ENCODE results near the gene EGLN1. TPM values are rescaled to one million over a fixed set of nuclear protein-coding genes. Genes with fewer than 3 reads are reported as not detected.

EGLN1 gene
- total and polyA plus RNA-seq, 4 donors, result 49.7 to 84.7 (median 65.6) TPM

- no peak for DNase-seq (ENCODE audit: low read depth in 4 of 6, low spot score in 6 of 6)
- H3K4me1 ChIP-seq (ENCODE audit: control insufficient read depth, insufficient read depth, low read length), result peaks cover 16% of the 10 kb centered on the region
- peak overlapping the region; percentile 83 for H3K4me3 ChIP-seq (ENCODE audit: low read depth, low read length)
Measured at GRCh38 chr1:231418101-231418740, 3.9 kb downstream of the EGLN1 start.

GRCh38 chr1:231417513-231417912 lies 4.6 kb downstream of the EGLN1 start:
- Histone ChIP-seq H3K27me3 (ENCODE audit: control insufficient read depth, insufficient read depth, low read length) (no peaks in the 10 kb centered on the region), H3K9me3 (ENCODE audit: control insufficient read depth, insufficient read depth, low read length) (no peaks in the 10 kb centered on the region), H3K27ac (ENCODE audit: low read depth, low read length) (peak overlapping the region; percentile 25), H3K4me3 (ENCODE audit: low read depth, low read length) (peak overlapping the region; percentile 83), H3K4me1 (ENCODE audit: control insufficient read depth, insufficient read depth, low read length) (peaks cover 16% of the 10 kb centered on the region), H3K36me3 (ENCODE audit: control insufficient read depth, insufficient read depth, low read length) (peaks cover 5% of the 10 kb centered on the region)
- WGBS (ENCODE audit: insufficient coverage), result 14% methylated on average over 1 of the region's 2 CpGs
- no peak for DNase-seq (ENCODE audit: low read depth in 4 of 6, low spot score in 6 of 6)

More at GRCh38 chr1:231418101-231418740, 3.9 kb downstream of the EGLN1 start:
- Histone ChIP-seq H3K36me3 (ENCODE audit: control insufficient read depth, insufficient read depth, low read length) (peaks cover 5% of the 10 kb centered on the region), H3K27ac (ENCODE audit: low read depth, low read length) (no peak overlapping the region), H3K27me3 (ENCODE audit: control insufficient read depth, insufficient read depth, low read length) (no peaks in the 10 kb centered on the region), H3K9me3 (ENCODE audit: control insufficient read depth, insufficient read depth, low read length) (no peaks in the 10 kb centered on the region)
- no CpG with 5 or more reads among the region's 4 CpGs for WGBS (ENCODE audit: insufficient coverage)

GRCh38 chr1:231416901-231417300 lies 5.2 kb downstream of the EGLN1 start:
- no peak for DNase-seq (ENCODE audit: low read depth in 4 of 6, low spot score in 6 of 6)
- no CpG with 5 or more reads among the region's 1 CpG for WGBS (ENCODE audit: insufficient coverage)
- peak overlapping the region; percentile 25 for H3K27ac ChIP-seq (ENCODE audit: low read depth, low read length)
- peak overlapping the region; percentile 83 for H3K4me3 ChIP-seq (ENCODE audit: low read depth, low read length)
- H3K36me3 ChIP-seq (ENCODE audit: control insufficient read depth, insufficient read depth, low read length), result peaks cover 5% of the 10 kb centered on the region
- no peaks in the 10 kb centered on the region for H3K27me3 ChIP-seq (ENCODE audit: control insufficient read depth, insufficient read depth, low read length)
- no peaks in the 10 kb centered on the region for H3K9me3 ChIP-seq (ENCODE audit: control insufficient read depth, insufficient read depth, low read length)
- peaks cover 16% of the 10 kb centered on the region for H3K4me1 ChIP-seq (ENCODE audit: control insufficient read depth, insufficient read depth, low read length)

- Histone ChIP-seq H3K4me1 (ENCODE audit: control insufficient read depth, insufficient read depth, low read length) (peaks cover 16% of the 10 kb centered on the region), H3K9me3 (ENCODE audit: control insufficient read depth, insufficient read depth, low read length) (no peaks in the 10 kb centered on the region), H3K27me3 (ENCODE audit: control insufficient read depth, insufficient read depth, low read length) (no peaks in the 10 kb centered on the region), H3K4me3 (ENCODE audit: low read depth, low read length) (no peak overlapping the region), H3K36me3 (ENCODE audit: control insufficient read depth, insufficient read depth, low read length) (peaks cover 5% of the 10 kb centered on the region), H3K27ac (ENCODE audit: low read depth, low read length) (no peak overlapping the region)
- WGBS (ENCODE audit: insufficient coverage), result 100% methylated on average over 1 of the region's 5 CpGs
- no peak for DNase-seq (ENCODE audit: low read depth in 4 of 6, low spot score in 6 of 6)
Measured at GRCh38 chr1:231415018-231415583, 7.0 kb downstream of the EGLN1 start.

DNA sequence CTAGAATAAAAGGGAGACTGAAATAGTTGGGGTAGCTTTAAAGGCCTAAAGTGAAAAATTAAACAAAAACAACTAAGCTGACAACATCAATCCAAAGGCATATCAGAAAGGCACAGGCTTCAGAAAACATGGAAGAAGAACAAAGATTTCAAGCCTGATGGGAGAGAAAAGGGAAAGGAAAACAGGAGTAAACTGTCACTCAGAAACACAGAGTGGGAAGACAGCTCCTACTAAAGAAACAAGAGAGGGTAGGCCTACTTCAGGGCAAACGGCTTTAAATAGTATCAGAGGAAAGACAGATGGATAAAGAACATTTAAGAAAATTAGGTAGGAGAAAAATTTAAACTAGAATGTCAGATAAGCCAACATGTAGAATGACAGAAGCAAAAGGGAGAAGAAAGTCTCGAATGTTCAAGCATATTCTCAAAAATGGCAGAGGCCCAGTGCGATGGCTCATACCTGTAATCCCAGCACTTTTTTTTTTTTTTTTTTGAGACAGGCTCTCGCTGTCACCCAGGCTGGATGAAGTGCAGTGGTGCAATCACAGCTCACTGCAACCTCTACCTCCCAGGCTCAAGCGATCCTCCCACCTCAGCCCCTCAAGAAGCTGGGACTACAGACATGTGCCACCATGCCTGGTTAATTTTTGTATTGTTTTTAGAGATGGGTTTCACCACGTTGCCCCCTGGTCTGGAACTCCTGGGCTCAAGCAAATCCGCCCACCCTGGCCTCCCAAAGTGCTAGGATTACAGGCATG lies 7.6 kb downstream of the EGLN1 start:
- DNase-seq (ENCODE audit: low read depth in 4 of 6, low spot score in 6 of 6), result no peak
- Histone ChIP-seq H3K36me3 (ENCODE audit: control insufficient read depth, insufficient read depth, low read length) (peaks cover 5% of the 10 kb centered on the region), H3K9me3 (ENCODE audit: control insufficient read depth, insufficient read depth, low read length) (no peaks in the 10 kb centered on the region), H3K27me3 (ENCODE audit: control insufficient read depth, insufficient read depth, low read length) (no peaks in the 10 kb centered on the region), H3K4me3 (ENCODE audit: low read depth, low read length) (no peak overlapping the region), H3K27ac (ENCODE audit: low read depth, low read length) (no peak overlapping the region), H3K4me1 (ENCODE audit: control insufficient read depth, insufficient read depth, low read length) (peaks cover 16% of the 10 kb centered on the region)
- WGBS (ENCODE audit: insufficient coverage), result 81% methylated on average over 3 of the region's 7 CpGs

DNA sequence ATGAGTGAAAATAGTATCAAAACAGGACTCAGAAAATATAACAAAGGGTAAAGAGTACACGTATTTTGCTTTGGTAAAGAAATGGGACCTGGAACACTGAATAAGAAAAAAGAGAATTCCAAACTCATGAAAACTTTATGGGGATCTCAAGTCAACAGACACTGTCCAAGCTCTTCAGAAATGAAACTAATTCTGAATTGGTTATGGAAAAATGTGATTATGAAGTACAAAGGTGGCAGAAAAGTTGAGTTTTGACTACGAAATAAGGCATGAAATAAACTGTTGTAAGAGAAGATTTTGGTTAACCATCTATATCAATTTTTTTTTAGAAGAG lies 8.4 kb downstream of the EGLN1 start:
- 80% methylated on average over 1 of the region's 2 CpGs for WGBS (ENCODE audit: insufficient coverage)
- H3K36me3 ChIP-seq (ENCODE audit: control insufficient read depth, insufficient read depth, low read length), result peaks cover 5% of the 10 kb centered on the region
- DNase-seq (ENCODE audit: low read depth in 4 of 6, low spot score in 6 of 6), result no peak
- H3K4me1 ChIP-seq (ENCODE audit: control insufficient read depth, insufficient read depth, low read length), result peaks cover 16% of the 10 kb centered on the region
- H3K27ac ChIP-seq (ENCODE audit: low read depth, low read length), result no peak overlapping the region
- no peaks in the 10 kb centered on the region for H3K27me3 ChIP-seq (ENCODE audit: control insufficient read depth, insufficient read depth, low read length)
- no peak overlapping the region for H3K4me3 ChIP-seq (ENCODE audit: low read depth, low read length)
- no peaks in the 10 kb centered on the region for H3K9me3 ChIP-seq (ENCODE audit: control insufficient read depth, insufficient read depth, low read length)

- no peaks in the 10 kb centered on the region for H3K27me3 ChIP-seq (ENCODE audit: control insufficient read depth, insufficient read depth, low read length)
- H3K4me1 ChIP-seq (ENCODE audit: control insufficient read depth, insufficient read depth, low read length), result peaks cover 8% of the 10 kb centered on the region
- H3K27ac ChIP-seq (ENCODE audit: low read depth, low read length), result no peak overlapping the region
- H3K4me3 ChIP-seq (ENCODE audit: low read depth, low read length), result no peak overlapping the region
- H3K9me3 ChIP-seq (ENCODE audit: control insufficient read depth, insufficient read depth, low read length), result no peaks in the 10 kb centered on the region
- H3K36me3 ChIP-seq (ENCODE audit: control insufficient read depth, insufficient read depth, low read length), result peaks cover 5% of the 10 kb centered on the region
- DNase-seq (ENCODE audit: low read depth in 4 of 6, low spot score in 6 of 6), result no peak
- WGBS (ENCODE audit: insufficient coverage), result no CpG with 5 or more reads among the region's 2 CpGs
Measured at GRCh38 chr1:231411036-231411531, 11.0 kb downstream of the EGLN1 start.

- H3K27ac ChIP-seq (ENCODE audit: low read depth, low read length), result no peak overlapping the region
- 17% methylated on average over 1 of the region's 2 CpGs for WGBS (ENCODE audit: insufficient coverage)
- peak in 1 of 6 donors; percentile 44 for DNase-seq (ENCODE audit: low read depth in 4 of 6, low spot score in 6 of 6)
- H3K4me3 ChIP-seq (ENCODE audit: low read depth, low read length), result no peak overlapping the region
- no peaks in the 10 kb centered on the region for H3K27me3 ChIP-seq (ENCODE audit: control insufficient read depth, insufficient read depth, low read length)
- H3K9me3 ChIP-seq (ENCODE audit: control insufficient read depth, insufficient read depth, low read length), result no peaks in the 10 kb centered on the region
- no peaks in the 10 kb centered on the region for H3K36me3 ChIP-seq (ENCODE audit: control insufficient read depth, insufficient read depth, low read length)
- peaks cover 4% of the 10 kb centered on the region for H3K4me1 ChIP-seq (ENCODE audit: control insufficient read depth, insufficient read depth, low read length)
Measured at GRCh38 chr1:231410036-231410612, 12.0 kb downstream of the EGLN1 start.

DNA sequence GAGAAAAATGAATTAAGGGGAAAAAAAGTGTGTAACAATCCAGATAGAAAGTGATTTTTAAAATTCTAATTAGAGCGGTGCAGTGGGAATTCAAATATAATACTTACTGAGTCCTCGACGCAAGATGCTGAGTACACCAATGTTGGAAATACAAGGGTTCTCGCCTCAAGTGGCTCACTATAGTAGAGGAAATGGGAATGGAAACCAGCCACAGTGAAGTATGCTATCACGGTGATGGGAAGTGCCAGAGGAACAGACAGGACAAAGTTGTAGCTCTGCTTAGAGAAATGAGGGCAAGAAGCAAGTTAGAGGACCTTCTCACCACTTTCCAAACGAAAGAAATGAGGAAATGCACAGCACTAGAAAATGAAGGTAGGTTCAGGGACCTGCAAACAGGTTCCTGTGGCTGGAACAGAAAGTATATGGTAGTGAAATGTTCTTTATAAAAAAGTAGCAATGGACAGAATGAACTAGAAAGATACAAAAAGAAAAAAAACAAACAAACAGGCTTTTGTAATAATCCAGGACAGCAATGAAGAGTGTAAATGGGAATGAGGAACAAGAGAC lies 13.5 kb downstream of the EGLN1 start:
- no peak for DNase-seq (ENCODE audit: low read depth in 4 of 6, low spot score in 6 of 6)
- Histone ChIP-seq H3K27ac (ENCODE audit: low read depth, low read length) (no peak overlapping the region), H3K9me3 (ENCODE audit: control insufficient read depth, insufficient read depth, low read length) (no peaks in the 10 kb centered on the region), H3K36me3 (ENCODE audit: control insufficient read depth, insufficient read depth, low read length) (no peaks in the 10 kb centered on the region), H3K4me3 (ENCODE audit: low read depth, low read length) (no peak overlapping the region), H3K4me1 (ENCODE audit: control insufficient read depth, insufficient read depth, low read length) (no peaks in the 10 kb centered on the region), H3K27me3 (ENCODE audit: control insufficient read depth, insufficient read depth, low read length) (no peaks in the 10 kb centered on the region)
- WGBS (ENCODE audit: insufficient coverage), result 83% methylated on average over 5 of the region's 6 CpGs
